ENCODE data around the gene OSBP2.
"Not testable (repeated sequence)": the region's sequence is repeated elsewhere in the genome, so short reads cannot be mapped to it uniquely, and the experiment has no call there.

OSBP2 gene

DNA sequence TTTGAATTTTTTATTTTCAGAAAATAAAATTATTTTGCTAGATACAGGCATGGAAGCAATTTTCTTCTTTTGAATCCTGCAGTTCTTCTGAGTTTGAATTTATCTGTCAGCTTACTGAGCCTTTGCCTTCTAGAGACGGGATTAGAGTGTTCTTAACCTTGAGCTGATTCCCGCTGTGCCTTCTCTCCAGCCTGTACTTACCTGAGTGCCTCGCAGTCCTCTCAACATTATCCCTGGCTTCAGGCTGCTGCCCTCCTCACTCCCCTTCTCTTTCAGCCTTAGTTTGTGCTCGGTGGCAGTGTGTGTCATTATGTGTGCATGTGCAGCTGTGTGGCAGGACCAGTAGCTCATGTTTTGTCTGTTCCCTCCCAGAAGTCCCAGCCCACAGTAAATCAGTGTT lies 24.3 kb downstream of the OSBP2 start:
- no peak for DNase-seq

- no peak for DNase-seq
These were observed 25.7 kb downstream of the OSBP2 start for GRCh38 chr22:30720263-30720837.

- no peak for DNase-seq
These were observed 27.1 kb downstream of the OSBP2 start for GRCh38 chr22:30721741-30722140.

DNA sequence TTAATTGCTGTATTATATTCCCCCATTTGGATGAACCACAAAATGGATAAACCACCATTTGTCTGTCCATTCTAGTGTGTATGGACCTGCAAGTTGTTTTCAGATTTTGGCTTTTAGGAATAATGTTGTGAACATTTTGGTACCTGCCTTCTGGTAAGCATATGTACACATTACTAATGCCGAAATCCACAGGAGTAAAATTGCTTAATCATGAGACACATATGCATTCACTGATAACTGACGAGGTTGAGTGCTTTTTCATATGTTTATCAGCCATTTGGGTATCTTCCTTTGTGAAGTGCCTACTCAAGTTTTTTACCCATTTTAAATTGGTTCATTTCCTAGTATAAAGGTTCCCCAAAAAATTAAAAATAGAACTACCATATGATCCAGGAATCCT lies 34.2 kb downstream of the OSBP2 start:
- no peak for DNase-seq

DNA sequence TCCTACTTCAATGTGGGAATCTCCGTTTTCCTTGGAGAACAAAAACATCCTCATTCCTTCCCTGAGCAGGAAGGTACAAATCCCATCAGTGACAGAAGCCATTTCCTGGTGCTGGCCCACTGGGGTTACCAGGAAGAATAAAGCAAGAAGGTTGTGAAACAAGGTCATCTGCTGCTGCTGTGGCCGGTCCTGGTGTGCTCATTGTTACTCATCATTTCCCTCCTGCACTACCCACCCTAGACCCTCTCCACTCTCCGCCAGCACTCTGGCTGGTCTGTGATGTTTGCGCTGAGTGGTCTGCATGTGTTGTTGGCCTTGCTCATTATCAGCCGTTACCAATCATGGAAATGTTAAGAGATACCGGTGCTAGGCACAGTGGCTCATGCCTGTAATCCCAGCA lies 37.0 kb downstream of the OSBP2 start:
- no peak for DNase-seq

GRCh38 chr22:30732426-30732825 lies 37.8 kb downstream of the OSBP2 start:
- DNase-seq: no peak

GRCh38 chr22:30733181-30733631 lies 38.5 kb downstream of the OSBP2 start:
- no peak for DNase-seq

DNA sequence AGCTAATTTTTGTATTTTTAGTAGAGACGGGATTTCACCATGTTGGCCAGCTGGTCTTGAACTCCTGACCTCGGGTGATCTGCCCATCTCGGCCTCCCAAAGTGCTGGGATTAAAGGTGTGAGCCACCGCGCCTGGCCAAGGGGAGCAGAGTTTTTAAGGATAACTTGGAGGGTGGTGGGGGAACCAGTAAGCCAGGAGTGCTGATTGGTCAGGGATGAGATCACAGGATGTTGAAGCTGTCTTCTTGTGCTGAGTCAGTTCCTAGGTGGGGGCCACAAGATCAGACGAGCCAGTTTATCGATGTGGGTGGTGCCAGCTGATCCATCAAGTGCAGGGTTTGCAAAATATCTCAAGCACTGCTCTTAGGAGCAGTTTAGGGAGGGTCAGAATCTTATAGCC lies 45.3 kb downstream of the OSBP2 start:
- DNase-seq: not testable (repeated sequence)

DNA sequence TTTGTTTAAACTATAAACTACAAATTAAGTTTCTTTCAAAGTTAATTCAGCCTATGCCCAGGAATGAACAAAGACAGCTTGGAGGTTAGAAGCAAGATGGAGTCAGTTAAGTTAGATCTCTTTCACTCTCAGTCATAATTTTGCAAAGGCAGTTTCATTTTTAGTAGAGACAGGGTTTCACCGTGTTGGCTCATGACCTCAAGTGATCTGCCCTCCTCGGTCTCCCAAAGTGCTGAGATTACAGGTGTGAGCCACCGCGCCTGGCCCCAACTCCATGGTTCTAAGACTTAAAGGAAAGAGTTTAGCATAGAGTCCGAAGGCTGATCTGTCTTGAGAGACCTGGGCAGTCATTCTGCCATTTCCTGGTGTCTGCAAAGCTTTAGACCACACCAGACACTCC lies 45.8 kb downstream of the OSBP2 start:
- not testable (repeated sequence) for DNase-seq

DNA sequence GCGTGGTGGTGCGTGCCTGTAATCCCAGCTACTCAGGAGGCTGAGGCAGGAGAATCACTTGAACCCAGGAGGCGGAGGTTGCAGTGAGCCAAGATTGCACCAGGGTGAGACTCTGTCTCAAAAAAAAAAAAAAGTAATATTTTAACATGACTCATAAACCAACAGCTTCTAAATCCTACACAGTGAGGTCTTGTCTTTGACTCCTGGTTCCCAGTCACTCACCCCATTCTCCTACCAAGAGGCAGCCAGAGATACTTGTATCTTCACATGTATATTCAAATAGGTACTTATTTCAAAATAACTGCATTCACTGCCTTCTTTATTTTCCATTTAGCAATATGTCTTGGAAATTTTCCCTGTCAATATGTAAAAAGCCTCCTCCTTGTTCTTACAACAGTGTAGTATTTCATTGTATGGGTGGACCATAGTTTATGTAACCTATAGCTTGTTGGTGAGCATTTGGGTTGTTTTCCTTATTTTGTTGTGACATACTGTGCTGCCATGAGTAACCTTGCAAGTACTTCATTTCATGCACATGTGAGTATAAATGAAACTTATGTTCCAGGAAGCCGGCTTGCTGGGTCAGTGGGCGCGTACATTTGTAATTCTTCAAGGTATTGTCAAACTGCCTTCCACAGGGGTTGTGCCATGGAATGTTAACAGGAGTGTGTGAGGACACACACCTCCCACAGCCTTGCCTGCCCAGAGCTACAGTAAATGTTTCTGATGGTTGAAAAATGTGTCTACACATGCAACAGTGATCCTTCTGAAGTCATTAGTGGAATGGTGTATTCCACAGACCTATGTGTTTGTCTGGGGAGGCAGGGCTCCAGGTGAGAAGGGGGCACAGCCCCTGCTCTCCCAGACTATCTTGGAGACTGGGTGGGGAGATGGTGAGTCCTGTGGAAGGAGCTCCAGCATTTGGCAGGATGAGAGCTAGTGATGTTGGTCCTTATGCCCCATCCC lies 47.9 kb downstream of the OSBP2 start:
- DNase-seq: no peak

- no peak for DNase-seq
These were observed 48.8 kb downstream of the OSBP2 start for GRCh38 chr22:30743257-30744020.

DNA sequence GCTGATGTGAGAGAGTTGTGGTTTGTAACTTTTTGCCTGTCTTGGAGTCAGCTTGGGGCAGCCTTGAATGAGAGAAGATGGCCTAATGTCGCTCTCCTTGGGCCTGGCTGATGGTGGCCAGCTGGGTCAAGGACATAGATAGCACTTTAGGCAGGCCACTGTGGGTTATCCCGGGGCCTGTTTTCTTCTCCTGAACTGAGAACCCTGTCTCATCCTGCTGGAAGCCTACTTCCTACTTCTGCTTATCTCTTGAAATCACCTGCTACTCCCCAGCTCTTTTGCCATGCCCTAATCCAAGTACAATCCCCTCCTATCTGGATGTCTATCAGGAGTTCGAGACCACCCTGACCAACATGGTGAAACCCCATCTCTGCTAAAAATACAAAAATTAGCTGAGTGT lies 49.5 kb downstream of the OSBP2 start:
- no peak for DNase-seq

- no peak for DNase-seq
These were observed 52.8 kb downstream of the OSBP2 start for GRCh38 chr22:30747493-30747892.

DNA sequence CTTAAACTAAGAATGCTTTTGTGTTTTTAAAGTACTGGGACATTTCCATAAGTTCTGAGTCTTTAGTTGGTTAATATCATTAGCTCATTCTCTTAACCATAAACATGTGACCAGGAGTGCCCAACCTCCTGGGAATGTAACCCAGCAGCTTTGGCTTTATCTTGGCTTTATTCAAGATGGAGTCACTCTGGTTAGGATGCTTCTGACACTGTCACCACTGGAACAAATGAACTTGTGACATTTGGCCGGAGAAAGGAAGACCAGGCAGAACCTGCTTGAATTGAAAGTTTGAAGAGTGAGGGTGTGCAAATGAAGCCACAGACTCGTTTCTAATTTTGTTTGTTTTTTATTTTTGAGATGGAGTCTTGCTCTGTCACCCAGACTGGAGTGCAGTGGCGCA lies 54.6 kb downstream of the OSBP2 start:
- no peak for DNase-seq

GRCh38 chr22:30749849-30750248 lies 55.2 kb downstream of the OSBP2 start:
- no peak for DNase-seq

DNA sequence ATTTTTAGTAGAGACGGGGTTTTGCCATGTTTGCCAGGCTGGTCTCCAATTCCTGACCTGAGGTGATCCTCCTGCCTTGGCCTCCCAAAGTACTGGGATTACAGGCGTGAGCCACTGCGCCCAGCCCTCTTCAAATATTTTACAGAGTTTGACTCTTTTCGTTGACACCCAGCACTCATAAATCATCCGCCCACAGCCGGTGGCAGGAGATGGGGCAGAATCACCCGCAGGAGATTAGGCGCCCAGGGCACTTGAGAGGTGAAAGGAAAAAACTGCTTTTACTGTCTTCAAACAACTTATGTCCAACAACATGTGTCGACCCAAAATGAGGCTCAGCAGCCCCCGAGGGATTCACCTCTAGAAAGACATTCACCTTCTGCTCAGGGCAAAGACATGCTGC lies 56.9 kb downstream of the OSBP2 start:
- DNase-seq: peak in 1 of 2 experiments; percentile 57

GRCh38 chr22:30752771-30753170 lies 58.1 kb downstream of the OSBP2 start:
- no peak for DNase-seq

GRCh38 chr22:30753701-30754100 lies 59.0 kb downstream of the OSBP2 start:
- DNase-seq: no peak

DNA sequence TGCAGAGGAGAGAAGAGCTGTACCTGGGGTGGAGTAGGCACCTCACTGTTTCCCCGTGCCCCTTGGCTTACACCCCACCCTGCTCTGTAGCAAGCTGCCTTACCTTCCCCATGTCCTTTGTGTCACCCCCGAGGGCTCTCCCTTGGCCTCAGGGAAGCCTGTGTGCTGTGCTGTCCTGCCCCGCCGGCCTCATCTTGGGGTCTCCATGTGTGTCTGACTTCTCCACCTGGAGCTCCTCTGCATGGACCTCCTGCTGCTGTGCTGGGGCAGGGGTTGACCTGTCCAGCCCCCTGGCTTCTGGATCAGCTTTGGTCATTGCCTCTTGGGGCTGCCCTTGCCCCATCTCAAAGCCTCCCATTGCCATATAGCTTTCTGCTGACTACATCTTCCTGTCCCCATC lies 59.8 kb downstream of the OSBP2 start:
- no peak for DNase-seq

GRCh38 chr22:30754971-30755758 lies 60.5 kb downstream of the OSBP2 start:
- peak; percentile 73 to 84 for DNase-seq

DNA sequence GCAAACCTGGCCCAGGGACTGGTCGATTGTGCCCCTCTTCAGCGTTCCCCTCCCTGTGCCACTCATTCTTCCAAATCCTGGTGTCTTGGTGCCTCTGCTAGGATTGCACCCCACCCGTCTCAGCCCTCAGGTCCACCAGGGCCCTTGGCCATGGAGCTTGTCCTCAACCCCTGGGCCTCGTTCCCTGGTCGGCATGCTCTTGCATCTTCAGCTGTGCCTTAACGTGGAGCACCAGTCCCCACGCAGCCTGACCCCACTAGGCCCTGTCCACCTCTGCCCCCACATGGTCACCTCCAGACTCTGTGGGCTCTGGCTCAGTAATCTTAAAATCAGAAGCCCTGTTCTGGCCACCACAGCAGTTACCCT lies 61.1 kb downstream of the OSBP2 start:
- no peak for DNase-seq

DNA sequence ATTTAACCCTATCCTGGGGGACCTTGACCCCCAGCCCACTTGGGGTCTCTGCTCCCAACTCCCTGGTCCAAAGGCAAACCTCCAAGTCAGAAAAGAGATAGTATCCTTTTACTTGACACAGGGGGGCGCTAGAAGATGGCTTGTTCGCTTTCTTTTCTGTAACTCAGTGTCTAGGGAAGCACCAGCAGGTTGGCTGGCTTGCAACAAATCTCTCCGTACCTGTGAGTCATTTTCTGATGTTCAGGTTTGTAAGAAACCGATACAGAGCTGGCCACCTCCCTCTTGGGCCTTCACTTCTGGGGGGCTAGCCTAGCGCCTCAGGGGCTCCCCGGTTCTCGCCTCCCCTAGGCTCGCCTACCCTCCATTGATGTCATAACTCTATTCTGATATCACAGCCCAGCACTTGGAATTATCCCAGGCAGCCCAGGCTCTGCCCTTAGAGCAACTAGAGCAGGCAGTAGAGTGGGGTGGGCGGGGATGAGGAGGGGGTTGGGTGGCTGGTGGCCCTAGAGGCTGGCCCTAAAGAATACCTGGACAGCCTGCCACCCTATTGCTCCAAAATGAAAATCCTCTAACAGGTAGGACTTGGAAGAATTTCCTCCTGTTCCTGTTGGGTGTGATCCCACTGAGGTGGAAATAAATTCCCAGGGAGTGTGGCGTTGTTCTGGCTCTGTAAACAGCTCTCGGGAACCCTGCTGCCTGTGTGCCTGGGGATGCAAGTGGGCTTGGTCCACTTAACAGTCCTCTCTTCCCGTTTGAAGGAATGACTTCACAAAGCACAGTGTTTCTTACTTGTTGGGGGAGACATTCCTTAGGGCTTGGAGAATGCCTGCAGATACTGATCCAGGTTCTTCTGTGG lies 69.4 kb downstream of the OSBP2 start:
- peak; percentile 63 to 76 for DNase-seq
